GM23338 (cell line): ENCODE results near the gene SAP130. TPM values are rescaled to one million over a fixed set of nuclear protein-coding genes. Genes with fewer than 3 reads are reported as not detected.

ENCODE experiments used
- ATAC-seq: fragments of 200-7000 bp; cut with Tn5 transposase; 3 replicates; pipeline ENCODE4 v1.9.1; 2020
- DNase-seq: peaks from one replicate; pipeline ENCODE4 v3.0.0-alpha.2; 2015; ENCODE audit warnings: low spot score
- H2AFZ ChIP-seq: fragments of 200-600 bp; sonication (generic); 2 replicates; pipeline ENCODE4 v1.8.0; 2016; ENCODE audit warnings: antibody characterized with exemption, mild to moderate bottlenecking, moderate library complexity
- H3F3A ChIP-seq: fragments of 200-600 bp; sonication (generic); replicated peaks from 2 replicates; pipeline ENCODE4 v1.8.0; 2017; ENCODE audit warnings: antibody characterized with exemption, mixed run types, low read depth
- H3K27ac ChIP-seq: fragments of 200-600 bp; sonication (generic); 2 replicates; pipeline ENCODE4 v1.6.1; 2016; ENCODE audit warnings: low read depth
- H3K27me3 ChIP-seq: fragments of 200-600 bp; sonication (generic); 2 replicates; pipeline ENCODE4 v1.8.0; 2016; ENCODE audit warnings: mild to moderate bottlenecking, mixed run types, moderate library complexity; ENCODE audit not compliant: insufficient read depth
- H3K36me3 ChIP-seq: fragments of 200-600 bp; sonication (generic); 2 replicates; pipeline ENCODE4 v1.8.0; 2016; ENCODE audit warnings: mild to moderate bottlenecking; ENCODE audit not compliant: insufficient read depth
- H3K4me1 ChIP-seq: fragments of 200-600 bp; sonication (generic); 2 replicates; pipeline ENCODE4 v1.8.0; 2016; ENCODE audit warnings: mild to moderate bottlenecking, moderate library complexity; ENCODE audit not compliant: insufficient read depth
- H3K4me2 ChIP-seq: fragments of 200-600 bp; sonication (generic); 2 replicates; pipeline ENCODE4 v1.7.1; 2017; ENCODE audit warnings: mixed run types
- H3K4me3 ChIP-seq: fragments of 200-600 bp; sonication (generic); 2 replicates; pipeline ENCODE4 v1.6.1; 2016; ENCODE audit warnings: mixed run types
- H3K79me2 ChIP-seq: fragments of 200-600 bp; sonication (generic); replicated peaks from 2 replicates; pipeline ENCODE4 v1.8.0; 2017; ENCODE audit warnings: mild to moderate bottlenecking; ENCODE audit not compliant: insufficient read depth
- H3K9me2 ChIP-seq: fragments of 200-600 bp; sonication (generic); 2 replicates; pipeline ENCODE4 v1.8.0; 2017; ENCODE audit not compliant: insufficient read depth
- H4K20me1 ChIP-seq: fragments of 200-600 bp; sonication (generic); replicated peaks from 2 replicates; pipeline ENCODE4 v1.8.0; 2017; ENCODE audit warnings: mild to moderate bottlenecking; ENCODE audit not compliant: insufficient read depth
- H3K27ac Mint-ChIP-seq: 2 replicates; pipeline ENCODE4 v1.8.0; 2020; ENCODE audit warnings: inconsistent platforms, mild to moderate bottlenecking, moderate library complexity, mixed read lengths
- H3K27me3 Mint-ChIP-seq: 3 replicates; pipeline ENCODE4 v1.8.0; 2022; ENCODE audit warnings: low read depth, mild to moderate bottlenecking, moderate library complexity, mixed read lengths, inconsistent platforms; ENCODE audit not compliant: insufficient read depth, poor library complexity
- H3K36me3 Mint-ChIP-seq: 3 replicates; pipeline ENCODE4 v1.8.0; 2021; ENCODE audit warnings: low read depth, mild to moderate bottlenecking, inconsistent platforms, moderate library complexity, mixed read lengths
- H3K4me1 Mint-ChIP-seq: 3 replicates; pipeline ENCODE4 v1.8.0; 2020; ENCODE audit warnings: mild to moderate bottlenecking, inconsistent platforms, mixed read lengths
- H3K4me3 Mint-ChIP-seq: 3 replicates; pipeline ENCODE4 v1.8.0; 2021; ENCODE audit warnings: moderate library complexity, mild to moderate bottlenecking, inconsistent platforms, mixed read lengths
- H3K9me3 Mint-ChIP-seq: 3 replicates; pipeline ENCODE4 v1.8.0; 2020; ENCODE audit warnings: moderate library complexity, mild to moderate bottlenecking, inconsistent platforms, mixed read lengths
- CTCF ChIP-seq, 2 experiments: fragments of 200-600 bp in 1 of 2; sonication (generic) in 1 of 2; conservative IDR thresholded peaks; 2 replicates each; pipeline versions ENCODE4 v1.5.1 to v1.6.1; 2016 to 2017; ENCODE audit warnings: antibody characterized with exemption in 2 of 2, low read depth in 2 of 2, mild to moderate bottlenecking in 2 of 2, moderate library complexity in 1 of 2
- EZH2 ChIP-seq: fragments of 200-600 bp; sonication (generic); IDR thresholded peaks from one replicate; pipeline ENCODE4 v1.8.0; 2017; ENCODE audit warnings: antibody characterized with exemption, mild to moderate bottlenecking, low read depth; ENCODE audit not compliant: unreplicated experiment
- EZH2phosphoT487 ChIP-seq: fragments of 200-600 bp; sonication (generic); IDR thresholded peaks from one replicate; pipeline ENCODE4 v1.8.1; 2018; ENCODE audit warnings: antibody characterized with exemption; ENCODE audit not compliant: unreplicated experiment
- JUNB ChIP-seq: IDR thresholded peaks from one replicate; pipeline ENCODE4 v1.6.1; 2016; ENCODE audit warnings: antibody characterized with exemption; ENCODE audit not compliant: unreplicated experiment
- NANOG ChIP-seq: IDR thresholded peaks from 2 replicates; pipeline ENCODE4 v1.6.1; 2016; ENCODE audit warnings: antibody characterized with exemption, borderline replicate concordance
- POLR2AphosphoS5 ChIP-seq: IDR thresholded peaks from 2 replicates; pipeline ENCODE4 v1.6.1; 2016; ENCODE audit warnings: antibody characterized with exemption, low read depth
- REST ChIP-seq: IDR thresholded peaks from one replicate; pipeline ENCODE4 v1.6.1; 2018; ENCODE audit warnings: antibody characterized with exemption; ENCODE audit not compliant: unreplicated experiment
- STAT1 ChIP-seq: IDR thresholded peaks from one replicate; pipeline ENCODE4 v1.6.1; 2016; ENCODE audit warnings: antibody characterized with exemption; ENCODE audit not compliant: unreplicated experiment
- ZNF114 ChIP-seq: fragments of 250-450 bp; sonication (Bioruptor Pico); IDR thresholded peaks from 2 replicates; pipeline ENCODE4 v1.5.0; 2020; ENCODE audit warnings: mild to moderate bottlenecking, moderate library complexity
- ZNF331 ChIP-seq: fragments of 250-450 bp; sonication (Bioruptor Pico); IDR thresholded peaks from 2 replicates; pipeline ENCODE4 v1.5.0; 2020; ENCODE audit warnings: low read depth, mild to moderate bottlenecking, moderate library complexity
- ZNF462 ChIP-seq: fragments of 250-450 bp; sonication (Bioruptor Pico); IDR thresholded peaks from 2 replicates; pipeline ENCODE4 v1.5.0; 2020; ENCODE audit warnings: mild to moderate bottlenecking, moderate library complexity
- polyA plus RNA-seq: library from polyadenylated mRNA; unstranded; fragments of >200 nt; fragmentation: Nextera tagmentation; extraction: Ambion mirVana; gene quantifications from 2 replicates; pipeline ENCODE4 v1.2.1, GENCODE V29; 2016
- total RNA-seq: library from RNA; depleted of rRNA; stranded (reverse); fragments of >200 nt; shearing (Covaris generic); gene quantifications from 2 replicates; pipeline ENCODE4 v1.2.3, GENCODE V29; 2014

The SAP130 gene
- total and polyA plus RNA-seq, 2 experiments from 2014 or later: 19.5 to 35.1 TPM

GRCh38 chr2:127961729-127962128 lies 66.1 kb downstream of the SAP130 start:
- TF ChIP-seq ZNF331 (CRISPR knock-in tag): no peak
- peaks cover 4% of the 10 kb centered on the region; the same call in 1 of the 3 replicates for H3K9me3 Mint-ChIP-seq
- Histone ChIP-seq H3K4me1 (no peaks in the 10 kb centered on the region), H3K27ac (no peak overlapping the region), H4K20me1 (no peaks in the 10 kb centered on the region; the same call in none of the 2 replicates), H2AFZ (no peak overlapping the region), H3K4me2 (no peak overlapping the region), H3K9me2 (no peaks in the 10 kb centered on the region), H3K79me2 (no peaks in the 10 kb centered on the region; the same call in 1 of the 2 replicates), H3K27me3 (no peaks in the 10 kb centered on the region), H3K4me3 (no peak overlapping the region), H3K36me3 (peaks cover 17% of the 10 kb centered on the region), H3F3A (no peaks in the 10 kb centered on the region)
- no peak overlapping the region for H3K4me3 Mint-ChIP-seq
- peaks cover 50% of the 10 kb centered on the region for H3K36me3 Mint-ChIP-seq
- no peaks in the 10 kb centered on the region for H3K4me1 Mint-ChIP-seq
- H3K27me3 Mint-ChIP-seq: peaks cover 7% of the 10 kb centered on the region
- ATAC-seq (no peak), DNase-seq (no peak)
- no peak overlapping the region for H3K27ac Mint-ChIP-seq

GRCh38 chr2:127957240-127957639 lies 70.6 kb downstream of the SAP130 start:
- H3K36me3 ChIP-seq: peaks cover 20% of the 10 kb centered on the region
- ATAC-seq: no peak
- TF ChIP-seq EZH2phosphoT487 (no peak), CTCF (conservative IDR thresholded peaks at IDR 0.05; ENCODE audit: low read depth in 2 of 2) (no peak), POLR2AphosphoS5 (no peak), ZNF462 (CRISPR knock-in tag) (no peak), REST (no peak), NANOG (no peak), JUNB (no peak), ZNF331 (CRISPR knock-in tag) (no peak), EZH2 (no peak), ZNF114 (CRISPR knock-in tag) (no peak), STAT1 (no peak)

More at GRCh38 chr2:127957240-127957639, 70.6 kb downstream of the SAP130 start:
- no peak for DNase-seq
- peaks cover 3% of the 10 kb centered on the region for H3K27me3 Mint-ChIP-seq
- H3K27me3 ChIP-seq: no peaks in the 10 kb centered on the region
- H3K79me2 ChIP-seq: no peaks in the 10 kb centered on the region; the same call in none of the 2 replicates
- H3K9me3 Mint-ChIP-seq: no peaks in the 10 kb centered on the region; the same call in 2 of the 3 replicates
- peaks cover 32% of the 10 kb centered on the region for H3K36me3 Mint-ChIP-seq
- no peaks in the 10 kb centered on the region for H3K9me2 ChIP-seq
- H3K4me1 Mint-ChIP-seq: no peaks in the 10 kb centered on the region
- H2AFZ ChIP-seq: no peak overlapping the region
- no peak overlapping the region for H3K4me3 Mint-ChIP-seq
- no peaks in the 10 kb centered on the region for H3K4me1 ChIP-seq
- H3K27ac Mint-ChIP-seq: no peak overlapping the region
- H3K4me3 ChIP-seq: no peak overlapping the region
- no peaks in the 10 kb centered on the region for H3F3A ChIP-seq
- peaks cover 5% of the 10 kb centered on the region for H4K20me1 ChIP-seq
- no peak overlapping the region for H3K27ac ChIP-seq
- H3K4me2 ChIP-seq: no peak overlapping the region
